Stimulated activated CD4-positive, alpha-beta T cell treated with anti-CD3 and anti-CD28 coated beads, Interleukin-12 subunit alpha, Interleukin-12 subunit beta, amount 100 ng/mL, for 48 hours (primary cell): ENCODE results near the gene MRPL36.
A peak's percentile ranks its signal among the peaks of the same experiment; 100 is the strongest.
"Not testable (repeated sequence)": the region's sequence is repeated elsewhere in the genome, so short reads cannot be mapped to it uniquely, and the experiment has no call there.

Source experiments
- DNase-seq, 3 donors: peaks; one replicate each; pipeline ENCODE4 v3.0.0-alpha.2; 2020; ENCODE audit warnings: low read depth in 2 of 3, low spot score in 1 of 3

Gene MRPL36

DNA sequence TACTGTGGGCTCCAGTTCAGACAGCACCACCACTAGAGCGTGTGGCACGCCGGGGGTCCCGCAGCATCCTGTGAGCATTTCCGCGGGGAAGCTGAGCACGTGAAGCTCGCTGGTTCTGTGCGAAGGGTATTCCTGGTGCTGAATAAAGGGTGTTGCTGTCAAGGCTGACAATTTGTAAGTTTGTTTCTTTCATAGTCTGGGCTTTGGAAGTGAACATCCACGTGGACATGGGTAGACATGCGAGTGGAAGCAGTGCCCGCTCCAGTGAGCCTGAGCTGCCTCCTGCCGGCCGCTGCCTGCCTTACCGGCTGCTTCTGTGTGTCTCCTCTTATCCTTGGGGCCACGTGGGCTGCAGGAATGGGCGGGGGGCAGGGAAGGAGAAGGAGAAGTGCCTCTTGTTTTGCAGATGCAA lies 16.2 kb upstream of the MRPL36 start:
- no peak for DNase-seq

- DNase-seq, result no peak
Observed at GRCh38 chr5:1815071-1815786, 15.6 kb upstream of the MRPL36 start.

DNA sequence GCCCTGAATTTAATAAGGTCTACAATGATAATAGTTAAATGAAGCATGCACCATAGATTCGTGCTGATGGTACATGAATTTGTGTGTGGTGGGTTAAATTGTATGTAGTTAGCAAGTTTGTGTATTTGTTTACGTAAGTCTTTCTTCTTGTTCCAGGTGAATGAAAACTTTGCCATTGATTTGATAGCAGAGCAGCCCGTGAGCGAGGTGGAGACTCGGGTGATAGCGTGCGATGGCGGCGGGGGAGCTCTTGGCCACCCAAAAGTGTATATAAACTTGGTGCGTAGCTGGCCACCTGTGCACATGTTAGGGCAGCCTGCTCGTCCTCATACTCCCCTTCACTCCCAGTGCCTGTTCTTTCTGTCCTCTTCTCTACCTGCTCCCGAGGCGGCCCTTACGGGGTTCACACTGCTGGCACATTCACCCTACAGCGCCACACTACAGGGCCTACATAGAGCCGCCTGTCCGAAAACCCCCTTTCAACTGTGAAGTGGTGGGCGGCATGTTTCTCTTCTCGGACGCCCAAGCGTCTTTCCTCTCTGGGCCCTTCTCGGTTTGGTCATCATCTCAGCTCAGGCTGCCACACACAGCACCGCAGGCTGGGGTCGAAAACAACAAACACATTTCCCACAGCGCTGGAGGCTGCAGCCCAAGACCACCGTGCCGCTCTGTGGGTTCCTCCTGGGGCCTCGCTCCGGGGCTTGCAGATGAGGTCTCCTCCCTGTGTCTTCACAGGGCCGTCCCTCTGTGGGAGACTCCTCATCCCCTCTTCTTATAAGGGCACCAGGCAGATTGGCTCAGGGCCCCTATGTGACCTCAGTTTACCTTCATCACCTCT lies 14.8 kb upstream of the MRPL36 start:
- no peak for DNase-seq

DNA sequence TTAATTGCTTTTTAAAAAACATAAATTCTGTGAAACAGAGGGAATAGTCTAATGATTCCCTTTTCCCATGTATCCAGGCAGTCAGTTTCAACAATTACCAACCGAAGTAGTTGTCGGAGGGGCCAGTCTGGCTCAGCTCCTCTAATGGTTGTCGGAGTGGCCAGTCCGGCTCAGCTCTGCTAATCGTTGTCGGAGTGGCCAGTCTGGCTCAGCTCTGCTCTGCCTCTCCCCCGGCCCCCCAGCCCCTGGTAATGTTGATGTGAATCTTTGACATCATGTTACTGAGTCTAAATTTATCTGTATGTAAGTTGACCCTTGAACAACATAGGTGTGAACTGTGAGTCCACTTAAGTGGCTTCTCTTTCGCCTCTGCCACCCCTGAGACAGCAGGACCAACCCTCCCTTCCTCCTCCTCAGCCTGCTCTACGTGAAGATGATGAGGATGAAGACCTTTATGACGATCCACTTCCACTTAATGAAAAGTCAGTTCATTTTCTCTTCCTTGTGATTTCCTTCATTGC lies 11.0 kb upstream of the MRPL36 start:
- no peak for DNase-seq

DNA sequence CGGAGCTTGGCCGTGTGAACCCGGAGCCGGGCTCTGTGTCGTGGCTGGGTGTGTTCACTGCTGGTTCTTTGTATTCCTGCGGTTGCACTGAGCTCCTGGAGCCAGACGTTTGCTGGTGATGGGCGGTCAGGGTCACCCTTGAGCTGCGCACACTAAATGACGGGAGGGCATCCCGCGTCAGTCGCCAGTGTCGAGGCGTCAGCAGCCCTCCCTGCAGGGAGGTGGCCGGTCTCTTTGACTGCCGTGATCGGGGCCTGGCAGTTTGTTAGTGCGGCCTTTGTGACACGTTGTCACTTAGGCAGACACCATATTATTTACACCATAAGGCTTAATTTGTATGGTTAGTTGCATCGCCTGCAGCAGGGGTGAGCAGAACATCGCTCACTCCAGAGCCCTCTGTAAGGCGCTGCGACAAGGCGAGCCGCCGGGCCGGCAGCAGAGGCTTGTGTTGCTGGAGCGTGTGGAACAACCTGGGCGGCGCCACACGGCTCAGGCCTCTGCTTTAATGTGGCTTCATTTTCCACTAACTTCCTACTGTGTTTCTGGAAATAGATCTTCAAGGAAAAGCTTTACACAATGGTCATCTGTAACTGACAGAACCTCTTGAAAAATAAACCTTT lies 9.9 kb upstream of the MRPL36 start:
- no peak for DNase-seq

- DNase-seq, result no peak
Observed at GRCh38 chr5:1808439-1808838, 8.8 kb upstream of the MRPL36 start.

DNA sequence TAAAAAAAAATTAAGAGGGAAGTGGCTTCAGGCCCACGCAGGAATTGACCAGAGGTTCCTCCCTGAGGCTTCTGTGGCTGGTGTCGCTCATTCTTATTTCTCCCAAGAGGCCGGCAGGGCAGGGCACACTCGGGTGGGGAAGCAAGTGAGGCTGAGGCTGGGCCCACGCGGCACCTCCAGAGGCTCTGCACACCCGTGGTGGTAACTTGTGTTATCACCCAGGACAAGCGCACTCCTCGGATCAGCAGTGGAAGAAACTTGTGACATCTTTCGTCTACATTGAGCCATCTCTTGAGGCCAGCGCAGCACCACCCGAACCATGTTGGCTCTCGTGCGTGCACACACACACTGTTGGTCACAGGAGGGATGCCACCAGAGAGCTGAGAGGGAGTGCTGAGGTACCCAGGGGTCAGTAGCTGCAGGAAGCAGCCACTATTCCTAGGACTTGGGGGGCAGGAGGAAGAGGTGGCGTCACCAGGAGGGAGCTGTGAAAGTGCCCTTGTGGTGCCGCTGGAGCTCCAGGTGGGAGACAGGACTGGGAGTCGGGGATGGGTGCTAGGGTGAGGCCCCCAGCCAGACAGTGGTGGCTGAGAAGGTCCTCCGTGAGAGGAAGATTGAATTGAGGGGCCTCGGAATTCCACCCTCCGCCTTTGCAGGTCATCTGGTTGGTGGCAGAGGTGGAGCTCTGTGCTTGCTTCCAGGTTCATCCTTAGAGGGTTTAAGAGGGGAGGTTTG lies 8.0 kb upstream of the MRPL36 start:
- no peak for DNase-seq

DNA sequence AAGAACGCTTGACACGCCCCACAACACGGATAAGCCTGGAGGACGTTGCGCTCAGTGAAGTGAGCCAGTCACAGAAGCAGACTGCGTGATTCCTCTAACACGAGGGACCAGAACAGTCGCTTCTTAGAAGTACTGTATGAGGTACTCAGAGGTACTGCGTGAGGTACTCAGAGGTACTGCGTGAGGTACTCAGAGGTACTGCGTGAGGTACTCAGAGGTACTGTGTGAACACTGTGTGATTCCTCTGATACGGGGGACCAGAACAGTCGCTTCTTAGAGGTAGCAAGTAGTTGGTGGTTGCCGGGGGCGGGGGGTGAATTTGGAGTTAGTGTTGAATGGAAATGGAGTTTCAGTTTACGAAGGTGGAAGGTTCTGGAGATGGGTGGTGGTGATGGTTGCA lies 7.3 kb upstream of the MRPL36 start:
- DNase-seq, result no peak

GRCh38 chr5:1806199-1806598 lies 6.6 kb upstream of the MRPL36 start:
- DNase-seq, result no peak

DNA sequence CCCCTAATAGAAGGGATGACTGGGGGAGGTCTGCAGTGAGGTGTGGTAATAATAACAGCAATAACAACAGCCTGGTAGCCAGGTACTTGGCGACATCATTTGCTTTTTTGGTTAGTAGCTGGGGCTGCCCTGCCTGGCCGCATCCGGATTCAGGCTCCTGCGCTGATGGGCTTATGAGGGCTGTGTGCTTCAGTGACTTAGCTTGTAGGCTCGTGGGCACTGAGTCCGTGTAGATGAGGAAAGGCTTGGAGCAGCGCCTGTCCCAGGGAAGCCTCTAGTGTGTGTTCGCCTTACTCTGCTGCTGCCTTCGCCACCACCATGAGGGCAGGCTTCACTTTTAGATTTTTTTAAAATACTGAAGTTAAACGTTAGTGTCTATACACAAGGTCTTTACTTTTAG lies 6.1 kb upstream of the MRPL36 start:
- DNase-seq, result no peak

GRCh38 chr5:1805326-1805725 lies 5.7 kb upstream of the MRPL36 start:
- no peak for DNase-seq

DNA sequence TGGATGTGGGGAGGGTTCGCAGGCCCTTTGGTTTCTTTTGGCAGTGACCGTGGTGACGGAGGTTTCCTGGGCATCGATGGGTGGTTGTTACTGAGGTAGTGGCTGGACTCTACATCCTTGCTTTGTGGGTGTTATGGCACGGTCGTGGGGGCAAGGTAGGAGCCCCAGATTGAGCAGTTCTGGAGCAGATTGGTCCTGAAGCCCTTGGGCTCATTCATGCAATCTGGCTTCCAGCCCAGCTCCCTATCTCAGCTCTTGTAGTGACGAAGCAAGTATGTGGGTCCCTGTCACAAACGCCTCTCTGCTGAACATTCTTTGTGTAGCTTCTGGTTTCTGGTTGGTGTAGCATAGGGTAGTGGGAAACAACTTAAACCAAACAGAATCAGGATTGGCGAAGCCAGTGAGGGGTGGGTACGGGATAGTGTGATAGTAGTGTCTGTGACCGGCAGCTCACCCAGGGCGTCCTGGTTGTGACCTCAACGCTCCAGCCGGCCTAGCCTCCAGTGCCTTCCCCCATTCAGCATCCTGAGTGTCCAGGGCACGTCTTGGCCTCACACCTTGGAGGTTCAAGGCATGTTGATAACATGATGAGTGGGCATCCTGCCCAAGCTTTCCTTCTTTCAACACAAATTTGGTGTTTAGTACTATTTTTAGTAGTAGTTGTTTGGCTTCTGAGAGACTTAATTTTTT lies 4.5 kb upstream of the MRPL36 start:
- no peak for DNase-seq

DNA sequence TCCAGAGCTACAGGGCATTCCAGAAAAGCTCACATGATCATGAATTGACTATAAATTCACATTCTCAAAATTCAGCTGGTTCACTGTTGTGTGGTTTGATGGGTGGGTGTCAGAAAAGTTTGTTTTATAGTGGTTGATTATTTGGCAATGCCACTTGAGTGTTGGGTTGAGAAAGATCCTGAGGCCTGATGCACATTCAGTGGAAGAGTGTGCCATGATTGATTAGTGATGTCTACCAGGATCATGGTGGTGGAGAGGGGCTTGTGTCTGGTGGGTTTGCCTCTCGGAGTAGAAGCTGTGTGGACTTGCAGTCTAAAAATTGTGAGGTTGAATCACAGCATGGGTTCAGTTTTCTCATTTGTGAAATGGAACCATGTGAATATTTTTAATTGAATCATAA lies 3.6 kb upstream of the MRPL36 start:
- DNase-seq, result no peak

DNA sequence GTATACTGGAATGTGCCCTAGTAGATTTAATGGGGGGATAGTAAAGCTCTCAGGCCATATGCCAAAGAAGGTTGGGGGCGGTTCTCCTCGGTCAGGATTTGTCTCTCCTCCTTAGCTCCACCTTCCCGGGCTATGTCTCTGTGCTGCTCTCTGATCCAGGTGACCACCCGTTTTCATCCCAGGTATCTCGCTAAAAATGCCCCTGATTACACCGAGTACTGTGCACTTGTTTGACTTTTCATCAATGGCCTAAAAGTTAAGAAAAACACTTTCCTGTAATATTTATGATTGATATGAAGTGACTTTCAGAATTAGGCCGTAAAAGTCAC lies 2.3 kb upstream of the MRPL36 start:
- no peak for DNase-seq

DNA sequence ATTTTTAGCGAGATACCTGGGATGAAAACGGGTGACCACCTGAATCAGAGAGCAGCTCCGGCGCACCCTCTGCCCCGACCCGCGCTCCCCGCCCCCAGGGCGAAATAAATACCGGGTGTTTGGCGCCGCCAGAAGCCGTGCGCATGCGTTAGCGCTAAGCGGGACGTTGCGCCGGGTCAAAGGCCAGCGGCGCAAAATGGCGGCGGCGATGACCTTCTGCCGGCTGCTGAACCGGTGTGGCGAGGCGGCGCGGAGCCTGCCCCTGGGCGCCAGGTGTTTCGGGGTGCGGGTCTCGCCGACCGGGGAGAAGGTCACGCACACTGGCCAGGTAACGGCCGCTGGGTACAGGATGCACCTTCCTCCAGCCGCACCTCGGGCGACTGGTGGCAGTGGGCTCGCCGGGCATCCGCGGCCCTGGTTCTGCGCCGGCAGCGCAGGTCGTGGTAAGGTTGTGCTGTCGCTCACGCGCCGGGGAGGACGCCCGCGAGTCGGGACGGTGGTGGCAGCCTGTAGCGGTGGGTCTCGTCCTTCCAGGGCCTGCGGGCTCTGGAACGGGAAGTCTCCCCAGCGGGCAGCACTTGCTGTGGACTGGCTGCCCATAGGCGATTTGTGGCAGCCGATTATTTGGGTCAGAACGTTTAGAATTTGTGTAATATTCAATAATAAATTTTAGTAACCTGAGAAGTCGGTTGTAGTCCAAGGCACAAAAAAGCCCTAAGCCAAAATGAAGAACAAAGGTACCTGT lies 1.8 kb upstream of the MRPL36 start, which contains the start of gene NDUFS6:
Gene NDUFS6 (plus strand): TSS at position 186 of the 745 bp plus-strand sequence. CDS start 11 bp downstream, at position 197.
- DNase-seq, result peak; percentile 54 to 78 (median 73)

DNA sequence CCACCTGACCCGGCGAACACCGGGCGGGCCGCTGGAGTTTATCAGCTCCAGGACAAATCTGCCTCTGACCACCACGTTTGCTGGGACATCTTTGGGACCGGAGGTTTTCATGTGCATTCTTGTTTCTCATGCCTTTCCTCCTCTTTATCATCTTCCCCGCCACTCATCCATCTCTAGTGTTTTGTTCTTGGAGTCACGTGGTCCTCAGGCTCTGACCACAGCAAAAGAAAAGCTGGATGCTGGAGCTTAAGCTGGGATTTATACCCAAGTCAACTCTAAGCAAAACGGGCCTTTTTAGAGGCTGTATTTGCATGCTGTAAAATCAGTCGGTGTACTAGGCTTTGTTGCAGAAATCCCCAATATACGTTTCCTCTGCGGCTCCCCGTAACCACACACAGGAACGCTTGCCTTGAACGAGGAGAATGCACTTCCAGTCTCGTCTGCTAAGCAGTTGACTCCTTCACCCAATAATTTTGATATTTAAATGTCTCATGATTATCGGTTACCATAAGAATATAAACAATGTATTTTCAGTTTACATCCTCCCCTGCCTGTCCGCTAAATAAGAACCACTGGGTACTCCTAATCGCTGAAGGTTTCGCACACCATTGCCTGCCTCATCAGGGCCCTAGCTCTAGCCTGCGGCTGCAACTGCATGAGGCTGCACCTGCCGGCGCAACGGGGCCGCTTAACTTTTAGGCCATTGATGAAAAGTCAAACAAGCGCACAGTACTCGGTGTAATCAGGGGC lies 1.0 kb upstream of the MRPL36 start:
- peak in 1 of 3 donors; percentile 39 for DNase-seq

DNA sequence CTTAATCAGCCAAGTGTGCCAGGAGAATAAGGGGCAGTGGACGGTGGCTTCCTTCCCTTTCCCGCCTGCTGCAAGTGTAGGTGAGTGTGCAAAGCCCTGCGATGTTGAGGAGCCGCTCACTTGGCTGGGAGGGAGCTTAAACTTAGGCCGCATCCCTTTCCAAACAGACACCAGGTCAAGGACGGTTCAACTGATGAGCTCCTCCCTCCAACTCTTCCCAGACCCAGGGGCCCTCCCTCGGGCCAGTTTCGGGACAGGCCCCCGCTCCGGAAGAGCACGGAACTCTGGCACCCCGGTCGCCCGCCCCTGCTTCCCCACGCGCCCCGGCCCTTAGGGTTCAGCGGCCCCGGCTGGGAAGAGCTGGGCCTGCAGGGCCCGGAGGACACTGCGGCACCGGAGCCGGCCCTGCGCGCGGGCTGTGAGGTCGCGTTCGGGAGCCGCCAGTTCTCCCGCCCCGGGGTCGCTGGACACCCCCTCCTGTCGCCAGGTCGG lies 481 bp downstream of the MRPL36 start:
- no peak for DNase-seq

DNA sequence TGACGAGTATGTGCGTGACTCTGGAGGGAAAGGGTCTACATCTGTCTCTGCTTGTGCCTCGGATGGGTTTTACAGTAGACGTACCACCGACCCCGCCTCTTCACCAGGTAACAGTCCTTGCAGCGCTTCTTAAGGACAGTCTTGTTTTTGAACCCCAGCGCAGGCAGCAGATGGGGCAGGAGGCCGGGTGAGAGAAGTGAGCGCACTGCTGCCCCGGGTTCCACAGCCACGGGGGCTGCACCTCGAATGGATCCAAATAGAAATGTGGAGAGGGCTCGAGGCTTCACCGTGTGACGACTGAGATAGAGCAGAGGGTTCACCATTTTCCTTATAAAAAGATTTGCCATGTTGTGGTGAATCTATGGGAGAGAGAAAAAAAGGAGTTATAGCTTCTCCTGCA lies 1.0 kb downstream of the MRPL36 start:
- DNase-seq, result not testable (repeated sequence)

DNA sequence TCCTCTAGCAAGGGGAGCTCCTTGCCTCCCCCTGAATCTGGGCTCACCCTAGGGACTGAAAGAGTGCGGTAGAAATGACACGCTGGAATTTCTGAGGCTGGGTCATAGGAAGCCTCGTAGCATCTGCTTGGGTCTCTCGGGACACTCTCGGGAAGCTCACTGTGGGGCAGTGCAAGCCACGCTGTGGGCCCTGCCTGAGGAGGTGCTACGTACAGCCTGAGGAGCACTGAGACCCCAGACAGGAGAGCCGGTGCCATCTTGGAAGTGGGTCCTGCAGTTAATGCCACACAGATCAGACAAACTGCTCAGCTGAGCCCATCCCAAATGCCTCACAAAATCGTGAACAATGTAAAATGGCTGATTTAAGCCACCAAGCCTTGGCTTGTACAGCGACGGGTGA lies 1.8 kb downstream of the MRPL36 start:
- DNase-seq, result no peak
